ENCODE results near the gene MIF4GD.
"Not testable (repeated sequence)": the region's sequence is repeated elsewhere in the genome, so short reads cannot be mapped to it uniquely, and the experiment has no call there.

Gene MIF4GD

GRCh38 chr17:75260641-75261335 is 10.2 kb downstream of the MIF4GD start:
- DNase-seq (ENCODE audit: low read depth) = no peak

GRCh38 chr17:75257228-75257627 is 13.8 kb downstream of the MIF4GD start:
- not testable (repeated sequence) for DNase-seq (ENCODE audit: low read depth)

- not testable (repeated sequence) for DNase-seq (ENCODE audit: low read depth)
These were observed 14.9 kb downstream of the MIF4GD start for GRCh38 chr17:75255954-75256698.

GRCh38 chr17:75252039-75252816 is 18.8 kb downstream of the MIF4GD start:
- no peak for DNase-seq (ENCODE audit: low read depth)

- DNase-seq (ENCODE audit: low read depth) = peak; percentile 64
These were observed 21.0 kb downstream of the MIF4GD start for GRCh38 chr17:75250009-75250471.

- DNase-seq (ENCODE audit: low read depth) = no peak
These were observed 21.5 kb downstream of the MIF4GD start for GRCh38 chr17:75249564-75249963.

- DNase-seq (ENCODE audit: low read depth) = no peak
These were observed 24.6 kb downstream of the MIF4GD start for GRCh38 chr17:75246404-75246803.

- no peak for DNase-seq (ENCODE audit: low read depth)
These were observed 26.0 kb downstream of the MIF4GD start for GRCh38 chr17:75245011-75245410.

GRCh38 chr17:75244133-75244866 is 26.7 kb downstream of the MIF4GD start:
- DNase-seq (ENCODE audit: low read depth) = no peak

GRCh38 chr17:75242461-75243042 is 28.5 kb downstream of the MIF4GD start:
- DNase-seq (ENCODE audit: low read depth) = no peak

- DNase-seq (ENCODE audit: low read depth) = no peak
These were observed 29.0 kb downstream of the MIF4GD start for GRCh38 chr17:75241996-75242460.

- no peak for DNase-seq (ENCODE audit: low read depth)
These were observed 29.5 kb downstream of the MIF4GD start for GRCh38 chr17:75241502-75241901.

GRCh38 chr17:75241143-75241430 is 29.9 kb downstream of the MIF4GD start:
- DNase-seq (ENCODE audit: low read depth) = no peak

GRCh38 chr17:75240394-75241142 is 30.5 kb downstream of the MIF4GD start:
- no peak for DNase-seq (ENCODE audit: low read depth)

GRCh38 chr17:75239778-75240393 is 31.1 kb downstream of the MIF4GD start:
- DNase-seq (ENCODE audit: low read depth) = no peak

- DNase-seq (ENCODE audit: low read depth) = no peak
These were observed 31.8 kb downstream of the MIF4GD start for GRCh38 chr17:75239214-75239613.

GRCh38 chr17:75238684-75239191 is 32.3 kb downstream of the MIF4GD start:
- peak; percentile 35 for DNase-seq (ENCODE audit: low read depth)

GRCh38 chr17:75238020-75238580 is 32.9 kb downstream of the MIF4GD start:
- DNase-seq (ENCODE audit: low read depth) = no peak

- DNase-seq (ENCODE audit: low read depth) = no peak
These were observed 33.7 kb downstream of the MIF4GD start for GRCh38 chr17:75237100-75238014.

Measured in stimulated activated CD8-positive, alpha-beta memory T cell treated with anti-CD3 and anti-CD28 coated beads, Interleukin-12 subunit alpha, Interleukin-12 subunit beta, amount 100 ng/mL, for 4 hours (primary cell).